IMR-90 (cell line): ENCODE results near the gene UNC5A. TPM values are rescaled to one million over a fixed set of nuclear protein-coding genes. Genes with fewer than 3 reads are reported as not detected.

Experiments used
- ATAC-seq: fragments of 200-7000 bp; cut with Tn5 transposase; 2 replicates; pipeline ENCODE4 v1.9.1; 2020; ENCODE audit warnings: low read depth, mild to moderate bottlenecking, moderate library complexity
- BruUV-seq: library from RNA; stranded (reverse); fragments of 400-500 nt; replicated peaks from 2 replicates; lab custom pipeline; 2021; lab: Mats Ljungman, UMichigan
- CTCF ChIA-PET: fragments of 300-600 bp; formaldehyde crosslinking; extraction: SDS; loops from one replicate; lab custom pipeline; 2021; ENCODE audit warnings: antibody characterized with exemption; lab: Yijun Ruan, JAX
- POLR2A ChIA-PET: fragments of 300-600 bp; sonication (Branson Sonifier 250); formaldehyde crosslinking; loops from one replicate; lab custom pipeline; 2022; ENCODE audit warnings: antibody characterized with exemption; ENCODE audit not compliant: unreplicated experiment; lab: Charles Lee
- DNase-seq: peaks from one replicate; pipeline ENCODE4 v3.0.0; 2013
- H2AFZ ChIP-seq: replicated peaks from 2 replicates; pipeline ENCODE3; 2013; ENCODE audit warnings: low read length, mild to moderate bottlenecking; ENCODE audit not compliant: poor library complexity
- H2AK5ac ChIP-seq: 2 replicates; pipeline ENCODE4 v1.6.1; 2013; ENCODE audit warnings: low read depth, low read length, inconsistent platforms
- H2AK9ac ChIP-seq: replicated peaks from 2 replicates; pipeline ENCODE3; 2013; ENCODE audit warnings: mild to moderate bottlenecking, low read depth, low read length, moderate library complexity; ENCODE audit not compliant: poor library complexity
- H2BK120ac ChIP-seq: 2 replicates; pipeline ENCODE4 v1.6.1; 2013; ENCODE audit warnings: low read depth, low read length, inconsistent platforms
- H2BK15ac ChIP-seq: 3 replicates; pipeline ENCODE4 v1.6.1; 2013; ENCODE audit warnings: low read depth, low read length, inconsistent platforms
- H2BK20ac ChIP-seq: 2 replicates; pipeline ENCODE4 v1.6.1; 2013; ENCODE audit warnings: low read depth, mild to moderate bottlenecking, inconsistent platforms, low read length, moderate library complexity
- H2BK5ac ChIP-seq: 2 replicates; pipeline ENCODE4 v1.6.1; 2013; ENCODE audit warnings: mild to moderate bottlenecking, low read depth, low read length, inconsistent platforms; ENCODE audit not compliant: poor library complexity, severe bottlenecking
- H3K14ac ChIP-seq: replicated peaks from 2 replicates; pipeline ENCODE4 v1.6.1; 2013; ENCODE audit warnings: low read depth, low read length, inconsistent platforms
- H3K18ac ChIP-seq: 2 replicates; pipeline ENCODE4 v1.6.1; 2013; ENCODE audit warnings: low read depth, low read length, control low read depth
- H3K23ac ChIP-seq: 2 replicates; pipeline ENCODE4 v1.6.1; 2013; ENCODE audit warnings: low read depth, low read length, inconsistent platforms
- H3K27ac ChIP-seq: 2 replicates; pipeline ENCODE4 v1.5.1; 2013; ENCODE audit warnings: mild to moderate bottlenecking, control low read depth, low read length; ENCODE audit not compliant: insufficient read depth
- H3K27me3 ChIP-seq: 2 replicates; pipeline ENCODE4 v1.6.1; 2013; ENCODE audit warnings: low read length; ENCODE audit not compliant: control insufficient read depth, insufficient read depth
- H3K36me3 ChIP-seq: 2 replicates; pipeline ENCODE4 v1.6.1; 2013; ENCODE audit warnings: low read length, mixed read lengths; ENCODE audit not compliant: control insufficient read depth, insufficient read depth
- H3K4ac ChIP-seq: 2 replicates; pipeline ENCODE4 v1.6.1; 2013; ENCODE audit warnings: low read depth, low read length, inconsistent platforms
- H3K4me1 ChIP-seq: 2 replicates; pipeline ENCODE4 v1.6.1; 2013; ENCODE audit warnings: low read length, mixed read lengths; ENCODE audit not compliant: control insufficient read depth, insufficient read depth
- H3K4me2 ChIP-seq: 2 replicates; pipeline ENCODE4 v1.6.1; 2013; ENCODE audit warnings: low read depth, mild to moderate bottlenecking, control low read depth, low read length, moderate library complexity
- H3K4me3 ChIP-seq: 2 replicates; pipeline ENCODE4 v1.5.1; 2013; ENCODE audit warnings: low read depth, mild to moderate bottlenecking, control low read depth, low read length, moderate library complexity; ENCODE audit not compliant: insufficient read depth
- H3K56ac ChIP-seq: 2 replicates; pipeline ENCODE4 v1.6.1; 2013; ENCODE audit warnings: low read length, inconsistent platforms; ENCODE audit not compliant: insufficient read depth; ENCODE audit errors: extremely low read depth
- H3K79me1 ChIP-seq, 2 experiments: 2 replicates each; pipeline ENCODE4 v1.6.1; 2013; ENCODE audit warnings: low read length in 2 of 2, inconsistent platforms in 1 of 2, low read depth in 1 of 2
- H3K9ac ChIP-seq: 2 replicates; pipeline ENCODE4 v1.6.1; 2013; ENCODE audit warnings: low read depth, low read length, control low read depth
- H3K9me1 ChIP-seq: 2 replicates; pipeline ENCODE4 v1.6.1; 2013; ENCODE audit warnings: low read length, inconsistent platforms; ENCODE audit not compliant: insufficient read depth
- H3K9me3 ChIP-seq: 2 replicates; pipeline ENCODE4 v1.6.1; 2013; ENCODE audit warnings: low read length; ENCODE audit not compliant: control insufficient read depth, insufficient read depth
- H4K20me1 ChIP-seq: 2 replicates; pipeline ENCODE4 v1.6.1; 2013; ENCODE audit warnings: low read length, inconsistent platforms; ENCODE audit not compliant: insufficient read depth
- H4K5ac ChIP-seq: 2 replicates; pipeline ENCODE4 v1.6.1; 2013; ENCODE audit warnings: mild to moderate bottlenecking, low read depth, low read length, control low read depth
- H4K8ac ChIP-seq, 2 experiments: 2 replicates each; pipeline ENCODE4 v1.6.1; 2013; ENCODE audit warnings: low read depth in 2 of 2, low read length in 2 of 2, control low read depth in 1 of 2, inconsistent platforms in 1 of 2
- H4K91ac ChIP-seq: 2 replicates; pipeline ENCODE4 v1.6.1; 2013; ENCODE audit warnings: low read depth, low read length, inconsistent platforms; ENCODE audit not compliant: insufficient read depth
- BHLHE40 ChIP-seq: fragments of 150-350 bp; IDR thresholded peaks from 2 replicates; pipeline ENCODE4 v1.6.1; 2016; ENCODE audit warnings: mild to moderate bottlenecking, low read depth, low read length
- CEBPB ChIP-seq: IDR thresholded peaks from 2 replicates; pipeline ENCODE4 v1.6.1; 2012; ENCODE audit warnings: low read depth, low read length, improper control_type of control experiment
- CHD1 ChIP-seq: IDR thresholded peaks from 2 replicates; pipeline ENCODE4 v1.6.1; 2012; ENCODE audit warnings: low read depth, low read length, improper control_type of control experiment
- ELK1 ChIP-seq: fragments of 150-350 bp; IDR thresholded peaks from 2 replicates; pipeline ENCODE4 v1.6.1; 2016; ENCODE audit warnings: low read depth, mild to moderate bottlenecking, low read length, moderate library complexity, borderline replicate concordance
- FOS ChIP-seq: fragments of 150-350 bp; IDR thresholded peaks from 2 replicates; pipeline ENCODE4 v1.6.1; 2016; ENCODE audit warnings: low read depth, low read length
- MAFK ChIP-seq: IDR thresholded peaks from 2 replicates; pipeline ENCODE4 v1.6.1; 2012; ENCODE audit warnings: low read depth, low read length, improper control_type of control experiment
- MAZ ChIP-seq: IDR thresholded peaks from 2 replicates; pipeline ENCODE4 v1.6.1; 2012; ENCODE audit warnings: low read depth, mild to moderate bottlenecking, low read length, improper control_type of control experiment, moderate library complexity, borderline replicate concordance
- MXI1 ChIP-seq: IDR thresholded peaks from 2 replicates; pipeline ENCODE4 v1.6.1; 2012; ENCODE audit warnings: low read depth, mild to moderate bottlenecking, low read length, moderate library complexity, borderline replicate concordance
- NFE2L2 ChIP-seq: fragments of 150-350 bp; IDR thresholded peaks from 2 replicates; pipeline ENCODE4 v1.6.1; 2016; ENCODE audit warnings: low read depth, mild to moderate bottlenecking, low read length
- POLR2A ChIP-seq: IDR thresholded peaks from 2 replicates; pipeline ENCODE4 v1.6.1; 2012; ENCODE audit warnings: mild to moderate bottlenecking, low read depth, low read length
- RAD21 ChIP-seq: IDR thresholded peaks from 2 replicates; pipeline ENCODE4 v1.6.1; 2012; ENCODE audit warnings: low read length, improper control_type of control experiment
- RCOR1 ChIP-seq: IDR thresholded peaks from 2 replicates; pipeline ENCODE4 v1.6.1; 2012; ENCODE audit warnings: mild to moderate bottlenecking, low read length, improper control_type of control experiment; ENCODE audit not compliant: insufficient replicate concordance
- RFX5 ChIP-seq: IDR thresholded peaks from 2 replicates; pipeline ENCODE4 v1.8.0; 2012; ENCODE audit warnings: low read depth, mild to moderate bottlenecking, low read length, moderate library complexity
- SMC3 ChIP-seq: fragments of 150-350 bp; IDR thresholded peaks from 2 replicates; pipeline ENCODE4 v1.6.1; 2016; ENCODE audit warnings: low read depth, mild to moderate bottlenecking, antibody characterized with exemption, low read length, moderate library complexity
- USF2 ChIP-seq: fragments of 150-350 bp; IDR thresholded peaks from 2 replicates; pipeline ENCODE4 v1.6.1; 2017; ENCODE audit warnings: mild to moderate bottlenecking, antibody characterized with exemption, low read length, low read depth
- WGBS, 2 experiments: methylation state at CpG; one replicate each; pipeline versions ENCODE4 v1.1.5 to v1.1.7; 2013; ENCODE audit warnings: missing lambda C conversion rate in 2 of 2; ENCODE audit not compliant: insufficient read length in 1 of 2; ENCODE audit errors: extremely low coverage in 2 of 2; 5-methylcytosine and 5-hydroxymethylcytosine counted together
- dilution Hi-C: fragments of 300-500 bp; cut with HindIII; formaldehyde crosslinking; loops from one replicate; pipeline ENCODE4 v1.14.3; 2018; ENCODE audit warnings: low sequenced_read_pairs; ENCODE audit not compliant: unreplicated experiment
- in situ Hi-C: fragments of 300-500 bp; cut with MboI; formaldehyde crosslinking; loops from 3 replicates; pipeline ENCODE4 v1.14.3; 2019; ENCODE audit warnings: low sequenced_read_pairs, inconsistent platforms, mixed read lengths
- intact Hi-C: fragments of 100-400 bp; cut with micrococcal nuclease; formaldehyde crosslinking; loops from 2 replicates; pipeline ENCODE4 v1.10.0; 2022
- polyA plus RNA-seq, 3 experiments: library from polyadenylated mRNA; depleted of rRNA; stranded (reverse); fragments of >200 nt; gene quantifications; 2 replicates each; pipeline ENCODE4 v1.2.3, GENCODE V29; 2012; ENCODE audit warnings: low replicate concordance in 1 of 3
- total RNA-seq: library from RNA; depleted of rRNA; stranded (reverse); fragments of >200 nt; gene quantifications from 2 replicates; pipeline ENCODE4 v1.2.3, GENCODE V29; 2012
- TF ChIP-seq, protein P1 (sequence below): conservative IDR thresholded peaks from 2 replicates; pipeline ENCODE4 v1.5.1; 2012; ENCODE audit warnings: mild to moderate bottlenecking, low read depth, low read length, improper control_type of control experiment

UNC5A gene
- total and polyA plus RNA-seq, 2 of the 4 experiments (the other 2 are of a cell fraction) = not detected

DNA sequence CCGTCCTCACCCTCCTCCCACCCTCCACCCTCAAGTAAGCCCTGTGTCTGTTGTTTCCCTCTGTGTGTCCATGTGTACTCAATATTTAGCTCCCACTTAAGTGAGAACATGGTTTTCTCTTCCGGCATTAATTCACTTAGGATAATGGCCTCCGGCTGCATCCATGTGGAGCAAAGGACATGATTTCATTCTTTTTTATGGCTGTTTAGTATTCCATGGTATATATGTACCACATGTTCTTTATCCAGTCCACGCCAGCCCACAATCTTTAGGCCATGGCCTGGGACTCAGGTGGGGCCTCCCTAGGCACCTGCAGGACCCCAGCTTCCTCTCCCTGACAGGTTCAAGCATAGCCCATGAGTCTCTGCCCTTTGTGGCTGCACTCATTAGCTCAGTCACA lies 22.9 kb downstream of the UNC5A start:
- Histone ChIP-seq H4K91ac (no peak overlapping the region), H3K4me2 (no peak overlapping the region), H3K4me1 (no peaks in the 10 kb centered on the region), H3K56ac (no peak overlapping the region), H3K14ac (no peak overlapping the region), H3K79me1 (no peaks in the 10 kb centered on the region), H2AFZ (no peak overlapping the region), H3K9ac (no peak overlapping the region), H3K4ac (no peak overlapping the region), H3K36me3 (no peaks in the 10 kb centered on the region), H2BK120ac (no peak overlapping the region), H3K4me3 (no peak overlapping the region), H2BK5ac (no peak overlapping the region), H2BK15ac (no peak overlapping the region), H2AK5ac (no peak overlapping the region), H2BK20ac (no peak overlapping the region), H2AK9ac (no peak overlapping the region), H3K9me3 (no peaks in the 10 kb centered on the region), H3K27me3 (peaks cover 6% of the 10 kb centered on the region; the same call in 1 of the 2 replicates), H3K27ac (no peak overlapping the region), H3K18ac (no peak overlapping the region), H3K23ac (no peak overlapping the region), H3K9me1 (no peaks in the 10 kb centered on the region), H4K20me1 (0 out of 2 replicates have a peak, but pooled peaks cover 5% of the 10 kb centered on the region), H4K8ac (no peak overlapping the region), H4K5ac (no peak overlapping the region)
- intact Hi-C loops (no loop called here), in situ Hi-C loops (no loop called here), dilution Hi-C loops (no loop called here)
- no TSS peak for BruUV-seq
- TF ChIP-seq RCOR1 (no peak), BHLHE40 (no peak), SMC3 (no peak), RAD21 (no peak), RFX5 (no peak), MAFK (no peak), MXI1 (no peak), FOS (no peak), POLR2A (no peak), MAZ (no peak), ELK1 (no peak), CEBPB (no peak), CHD1 (no peak), USF2 (no peak), NFE2L2 (no peak)
- TF ChIP-seq, protein P1, sequence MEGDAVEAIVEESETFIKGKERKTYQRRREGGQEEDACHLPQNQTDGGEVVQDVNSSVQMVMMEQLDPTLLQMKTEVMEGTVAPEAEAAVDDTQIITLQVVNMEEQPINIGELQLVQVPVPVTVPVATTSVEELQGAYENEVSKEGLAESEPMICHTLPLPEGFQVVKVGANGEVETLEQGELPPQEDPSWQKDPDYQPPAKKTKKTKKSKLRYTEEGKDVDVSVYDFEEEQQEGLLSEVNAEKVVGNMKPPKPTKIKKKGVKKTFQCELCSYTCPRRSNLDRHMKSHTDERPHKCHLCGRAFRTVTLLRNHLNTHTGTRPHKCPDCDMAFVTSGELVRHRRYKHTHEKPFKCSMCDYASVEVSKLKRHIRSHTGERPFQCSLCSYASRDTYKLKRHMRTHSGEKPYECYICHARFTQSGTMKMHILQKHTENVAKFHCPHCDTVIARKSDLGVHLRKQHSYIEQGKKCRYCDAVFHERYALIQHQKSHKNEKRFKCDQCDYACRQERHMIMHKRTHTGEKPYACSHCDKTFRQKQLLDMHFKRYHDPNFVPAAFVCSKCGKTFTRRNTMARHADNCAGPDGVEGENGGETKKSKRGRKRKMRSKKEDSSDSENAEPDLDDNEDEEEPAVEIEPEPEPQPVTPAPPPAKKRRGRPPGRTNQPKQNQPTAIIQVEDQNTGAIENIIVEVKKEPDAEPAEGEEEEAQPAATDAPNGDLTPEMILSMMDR = no peak
- DNase-seq (no peak), ATAC-seq (no peak)
- WGBS, 2 experiments = 57% methylated on average over 1 of the region's 4 CpGs; no CpG with 5 or more reads in 1 of the 2 experiments
- POLR2A ChIA-PET = no interaction called here
- CTCF ChIA-PET = no interaction called here
